ENCODE data around the gene RNF126.

GRCh38 chr19:688214-688613 lies 25.2 kb upstream of the RNF126 start:
- TF ChIP-seq, protein P1, sequence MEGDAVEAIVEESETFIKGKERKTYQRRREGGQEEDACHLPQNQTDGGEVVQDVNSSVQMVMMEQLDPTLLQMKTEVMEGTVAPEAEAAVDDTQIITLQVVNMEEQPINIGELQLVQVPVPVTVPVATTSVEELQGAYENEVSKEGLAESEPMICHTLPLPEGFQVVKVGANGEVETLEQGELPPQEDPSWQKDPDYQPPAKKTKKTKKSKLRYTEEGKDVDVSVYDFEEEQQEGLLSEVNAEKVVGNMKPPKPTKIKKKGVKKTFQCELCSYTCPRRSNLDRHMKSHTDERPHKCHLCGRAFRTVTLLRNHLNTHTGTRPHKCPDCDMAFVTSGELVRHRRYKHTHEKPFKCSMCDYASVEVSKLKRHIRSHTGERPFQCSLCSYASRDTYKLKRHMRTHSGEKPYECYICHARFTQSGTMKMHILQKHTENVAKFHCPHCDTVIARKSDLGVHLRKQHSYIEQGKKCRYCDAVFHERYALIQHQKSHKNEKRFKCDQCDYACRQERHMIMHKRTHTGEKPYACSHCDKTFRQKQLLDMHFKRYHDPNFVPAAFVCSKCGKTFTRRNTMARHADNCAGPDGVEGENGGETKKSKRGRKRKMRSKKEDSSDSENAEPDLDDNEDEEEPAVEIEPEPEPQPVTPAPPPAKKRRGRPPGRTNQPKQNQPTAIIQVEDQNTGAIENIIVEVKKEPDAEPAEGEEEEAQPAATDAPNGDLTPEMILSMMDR (conservative IDR thresholded peaks at IDR 0.05; ENCODE audit: low read depth, low read length), result no peak
- TF ChIP-seq EZH2 (IDR thresholded peaks at IDR 0.05; ENCODE audit: borderline replicate concordance, low read depth, low read length, poor library complexity, severe bottlenecking), result no peak

Data from A673 (cell line).